HG02588 (cell line): ENCODE results near the gene NDUFB7.
"Not testable (repeated sequence)": the region's sequence is repeated elsewhere in the genome, so short reads cannot be mapped to it uniquely, and the experiment has no call there.

Experiments used
- ATAC-seq: cut with Tn5 transposase; IDR thresholded peaks from one replicate; pipeline ENCODE4 v1.9.1; 2021; ENCODE audit warnings: mild to moderate bottlenecking, moderate library complexity; ENCODE audit not compliant: unreplicated experiment

NDUFB7 gene

DNA sequence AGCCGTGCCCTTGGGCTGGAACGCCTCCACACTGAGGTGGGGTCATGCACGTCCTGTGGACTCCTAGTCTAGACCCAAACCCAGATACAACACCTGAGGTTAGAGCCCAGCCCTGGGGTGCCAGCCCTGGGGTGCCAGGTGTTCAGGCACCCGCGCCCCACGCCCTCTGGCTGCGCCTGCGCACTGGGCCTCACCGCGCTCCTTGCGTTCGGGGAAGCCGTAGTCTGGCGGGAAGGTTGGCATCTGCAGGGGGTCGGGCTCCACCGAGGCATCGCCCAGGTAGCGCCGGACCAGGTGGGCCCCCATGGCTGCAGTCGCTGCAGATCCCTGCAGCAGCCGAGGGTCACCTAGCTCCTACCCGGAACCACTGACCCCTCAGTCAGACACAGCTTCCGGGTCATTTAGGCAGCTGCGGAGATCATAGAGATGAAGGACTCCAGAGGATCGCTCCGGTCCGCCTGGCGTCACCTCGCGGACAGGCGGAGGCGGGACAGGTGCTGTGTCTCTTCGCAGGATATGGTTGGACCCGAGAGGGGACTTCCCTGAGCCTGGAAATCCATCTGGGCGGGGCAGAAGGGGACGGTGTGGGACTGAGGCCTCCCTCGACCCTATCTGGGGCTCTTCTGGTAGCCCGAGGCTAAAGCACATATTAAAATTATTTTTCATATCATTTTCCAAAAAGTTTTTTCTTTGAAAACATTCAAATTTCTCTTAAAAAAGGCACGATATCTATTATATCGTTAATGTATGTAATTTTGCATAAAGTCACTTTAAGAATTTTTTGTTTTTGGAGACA lies at the start of gene NDUFB7:
Gene NDUFB7 (minus strand): TSS at position 372 of the 796 bp plus-strand sequence. CDS start 66 bp downstream, at position 306.
- peak; percentile 84 for ATAC-seq

- no peak for ATAC-seq
These were observed 47.5 kb upstream of the NDUFB7 start for GRCh38 chr19:14619404-14619803.

- ATAC-seq: no peak
These were observed 44.5 kb upstream of the NDUFB7 start for GRCh38 chr19:14616407-14616806.

DNA sequence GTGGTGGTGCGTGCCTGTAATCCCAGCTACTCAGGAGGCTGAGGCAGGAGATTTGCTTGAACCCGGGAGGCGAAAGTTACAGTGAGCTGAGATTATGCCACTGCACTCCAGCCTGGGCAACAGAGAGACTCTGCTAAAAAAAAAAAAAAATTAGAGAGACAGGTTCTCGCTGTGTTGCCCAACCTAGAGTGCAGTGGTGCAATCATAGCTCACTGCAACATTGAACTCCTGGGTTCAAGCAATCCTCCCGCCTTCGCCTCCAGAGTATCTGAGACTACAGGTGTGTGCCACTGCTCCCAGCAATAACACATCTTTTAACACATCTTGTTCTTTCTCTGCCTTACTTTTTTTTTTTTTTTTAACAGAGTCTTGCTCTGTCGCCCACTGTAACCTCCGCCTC lies 43.8 kb upstream of the NDUFB7 start:
- ATAC-seq: no peak

DNA sequence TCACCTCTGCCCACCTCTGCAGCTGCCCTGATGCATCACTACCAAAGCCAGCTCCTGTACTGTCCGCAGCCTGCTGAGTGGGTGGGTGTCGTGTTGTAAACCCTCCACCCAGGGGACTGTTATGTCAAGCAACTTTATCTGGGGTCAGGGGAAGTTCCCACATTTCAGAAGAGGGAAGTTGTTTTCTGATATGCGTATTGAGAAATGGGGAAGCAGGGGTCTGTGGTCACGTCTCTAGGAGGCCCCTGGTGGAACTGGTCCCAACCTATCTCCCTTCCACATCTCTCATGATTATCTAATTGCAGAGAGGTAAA lies 42.2 kb upstream of the NDUFB7 start:
- ATAC-seq: no peak

DNA sequence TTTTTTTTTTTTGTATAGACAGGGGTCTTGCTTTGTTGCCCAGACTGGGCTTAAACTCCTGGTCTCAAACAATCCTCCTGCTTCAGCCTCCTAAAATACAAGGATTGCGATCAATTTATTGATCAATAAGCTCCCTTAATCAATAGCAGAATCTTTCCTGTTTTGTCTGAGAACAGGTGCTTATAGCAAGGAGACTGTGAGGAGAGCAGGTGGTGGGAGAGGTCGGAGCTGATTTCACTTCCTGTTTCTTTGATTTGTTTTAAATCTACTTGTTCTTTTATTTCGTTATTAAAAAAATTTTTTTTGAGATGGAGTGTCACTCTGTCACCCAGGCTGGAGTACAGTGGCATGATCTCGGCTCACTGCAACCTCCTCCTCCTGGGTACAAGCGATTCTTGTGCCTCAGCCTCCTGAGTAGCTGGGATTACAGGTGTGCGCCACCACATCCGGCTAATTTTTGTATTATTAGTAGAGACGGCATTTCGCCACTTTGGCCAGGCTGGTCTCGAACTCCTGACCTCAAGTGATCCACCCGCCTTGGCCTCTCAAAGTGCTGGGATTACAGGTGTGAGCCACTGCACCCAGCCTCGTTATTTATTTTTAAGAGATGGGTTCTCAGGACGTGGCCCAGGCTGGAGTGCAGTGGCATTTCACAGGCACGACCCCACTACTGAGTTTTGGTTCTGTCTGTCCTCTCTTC lies 41.7 kb upstream of the NDUFB7 start:
- ATAC-seq: not testable (repeated sequence)

DNA sequence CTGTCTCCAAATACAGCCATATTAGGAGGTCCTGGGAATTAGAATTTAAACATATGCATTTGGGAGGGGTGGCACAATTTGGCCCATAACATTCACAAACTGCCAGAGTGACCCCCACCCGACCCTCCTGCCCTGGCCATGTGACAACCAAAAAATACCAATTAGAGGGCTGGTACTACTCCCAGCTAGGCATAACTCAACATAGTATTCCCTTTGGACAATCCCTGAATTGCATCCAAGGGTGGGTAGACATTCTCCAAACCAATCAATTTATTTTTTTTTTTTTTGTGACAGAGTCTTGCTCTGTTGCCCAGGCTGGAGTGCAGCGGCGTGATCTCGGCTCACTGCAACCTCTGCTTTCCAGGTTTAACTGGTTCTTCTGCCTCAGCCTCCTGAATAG lies 40.8 kb upstream of the NDUFB7 start:
- no peak for ATAC-seq

DNA sequence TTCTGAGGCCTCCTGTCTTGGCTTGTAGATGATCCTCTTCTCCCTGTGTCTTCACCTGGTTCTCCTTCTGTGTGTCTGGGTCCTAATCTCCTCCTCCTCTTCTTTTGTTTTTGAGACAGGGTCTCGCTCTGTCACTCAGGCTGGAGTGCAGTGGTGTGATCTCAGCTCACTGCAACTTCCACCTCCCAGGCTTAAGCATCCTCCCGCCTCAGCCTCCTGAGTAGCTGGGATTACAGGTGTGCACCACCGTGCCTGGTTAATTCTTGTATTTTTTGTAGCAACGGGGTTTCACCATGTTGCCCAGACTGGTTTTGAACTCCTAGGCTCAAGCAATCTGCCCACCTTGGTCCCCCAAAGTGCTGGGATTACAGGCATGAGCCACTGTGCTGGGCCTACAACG lies 40.4 kb upstream of the NDUFB7 start:
- not testable (repeated sequence) for ATAC-seq

DNA sequence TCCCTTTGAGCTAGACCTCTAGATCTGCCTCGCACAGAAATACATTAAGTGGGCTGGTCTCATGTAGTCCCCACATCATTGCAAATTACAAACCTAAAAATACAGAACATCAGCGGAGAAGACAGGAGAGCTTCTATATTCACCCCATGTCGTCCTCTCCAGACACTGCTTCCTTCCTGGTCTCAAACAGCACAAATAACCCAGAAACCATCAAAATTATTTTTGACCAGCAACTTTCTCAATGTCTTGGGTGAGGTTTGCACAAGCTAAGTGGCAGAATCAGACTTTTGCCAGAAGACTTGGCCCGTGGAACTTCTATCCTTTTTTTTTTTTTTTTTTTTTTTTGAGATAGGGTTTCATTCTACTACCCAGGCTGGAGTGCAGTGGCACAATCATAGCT lies 39.2 kb upstream of the NDUFB7 start:
- ATAC-seq: no peak

GRCh38 chr19:14606627-14607026 lies 34.8 kb upstream of the NDUFB7 start:
- no peak for ATAC-seq

DNA sequence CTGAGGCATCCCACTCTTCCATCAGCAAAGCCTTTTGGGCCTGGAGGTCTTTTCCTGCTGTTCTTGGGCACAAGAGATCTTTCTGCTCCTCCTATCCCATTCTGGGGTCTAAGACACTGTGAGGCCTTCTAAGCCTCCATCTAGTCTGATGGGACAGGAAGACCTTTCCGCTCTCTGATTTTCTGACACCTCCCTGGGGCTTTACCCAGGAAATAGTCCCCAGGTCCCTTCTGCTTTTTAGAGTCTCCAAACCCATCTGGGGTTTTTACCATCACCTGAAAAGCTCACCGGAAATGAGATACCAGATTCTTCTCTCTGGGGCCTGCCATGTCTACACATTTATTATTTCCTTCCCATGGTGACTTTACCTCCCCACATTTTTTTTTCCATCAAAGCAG lies 32.1 kb upstream of the NDUFB7 start:
- ATAC-seq: peak; percentile 80

DNA sequence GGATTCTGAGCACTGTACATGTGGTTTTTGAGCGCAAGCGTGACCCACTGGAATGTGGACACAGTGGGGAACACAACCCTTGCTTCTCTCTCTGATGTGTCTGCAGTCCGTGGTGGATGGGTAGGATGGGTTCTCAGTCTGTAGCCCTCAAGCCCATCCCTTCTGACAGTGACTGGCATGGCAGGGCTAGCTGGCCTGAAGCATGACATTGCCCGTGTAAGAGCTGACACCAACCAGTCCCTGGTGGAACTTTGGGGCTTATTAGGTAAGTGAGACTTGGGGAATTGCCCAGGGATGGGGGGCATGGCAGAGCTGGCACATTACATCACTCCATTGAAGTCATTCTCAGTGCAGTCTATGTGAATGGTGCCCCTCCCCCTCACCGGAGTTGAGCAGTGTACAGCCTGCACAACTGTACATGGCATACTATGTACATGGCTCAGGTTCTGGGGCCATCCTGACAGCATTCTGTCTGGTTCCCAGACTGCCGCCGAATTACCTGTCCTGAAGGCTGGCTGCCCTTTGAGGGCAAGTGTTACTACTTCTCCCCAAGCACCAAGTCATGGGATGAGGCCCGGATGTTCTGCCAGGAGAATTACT lies 27.8 kb upstream of the NDUFB7 start:
- no peak for ATAC-seq

- ATAC-seq: no peak
These were observed 23.7 kb upstream of the NDUFB7 start for GRCh38 chr19:14595558-14595957.

DNA sequence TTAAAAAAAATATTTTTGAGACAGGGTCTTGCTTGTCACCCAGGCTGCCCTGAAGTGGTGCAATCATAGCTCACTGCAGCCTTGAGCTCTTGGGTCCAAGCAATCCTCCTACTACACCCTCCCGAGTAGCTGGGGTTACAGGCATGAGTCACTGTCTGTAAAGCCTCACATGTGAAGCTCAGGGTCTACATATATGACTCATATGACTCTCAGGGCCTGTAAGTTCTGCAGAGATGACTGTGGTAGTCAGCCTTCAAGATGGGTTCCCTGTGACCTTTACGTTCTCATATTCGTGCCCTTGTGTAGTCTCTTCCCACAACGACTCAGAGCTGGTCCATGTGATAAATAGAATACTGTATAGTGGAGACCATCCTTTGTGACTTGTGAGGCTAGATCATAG lies 17.6 kb upstream of the NDUFB7 start:
- ATAC-seq: not testable (repeated sequence)

DNA sequence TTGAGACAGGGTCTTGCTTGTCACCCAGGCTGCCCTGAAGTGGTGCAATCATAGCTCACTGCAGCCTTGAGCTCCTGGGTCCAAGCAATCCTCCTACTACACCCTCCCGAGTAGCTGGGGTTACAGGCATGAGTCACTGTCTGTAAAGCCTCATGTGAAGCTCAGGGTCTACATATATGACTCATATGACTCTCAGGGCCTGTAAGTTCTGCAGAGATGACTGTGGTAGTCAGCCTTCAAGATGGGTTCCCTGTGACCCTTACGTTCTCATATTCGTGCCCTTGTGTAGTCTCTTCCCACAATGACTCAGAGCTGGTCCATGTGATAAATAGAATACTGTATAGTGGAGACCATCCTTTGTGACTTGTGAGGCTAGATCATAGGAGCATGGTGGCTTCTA lies 13.3 kb upstream of the NDUFB7 start:
- peak; percentile 45 for ATAC-seq

- ATAC-seq: not testable (repeated sequence)
These were observed 12.5 kb upstream of the NDUFB7 start for GRCh38 chr19:14584372-14584771.

DNA sequence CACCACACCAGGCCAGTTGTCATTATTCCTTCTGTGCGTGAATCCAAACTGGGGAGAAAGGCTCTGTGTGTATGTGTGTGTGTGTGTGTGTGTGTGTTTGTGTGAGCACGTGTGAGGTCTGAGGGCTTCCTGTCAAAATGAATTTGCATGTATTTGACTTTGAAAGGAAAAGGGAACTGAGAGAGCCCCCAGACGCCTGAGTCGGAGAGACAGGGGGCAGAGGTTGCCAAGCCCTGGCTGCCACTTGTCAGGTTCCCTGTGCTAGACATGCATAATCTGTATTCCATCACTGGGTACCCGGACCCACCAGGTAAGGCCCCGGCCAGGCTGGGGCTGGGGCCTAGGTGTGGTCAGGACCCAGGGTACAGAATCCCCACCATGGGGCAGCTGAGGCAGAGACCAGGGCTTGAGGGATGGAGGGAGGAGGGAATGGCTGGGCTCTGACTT lies 11.1 kb upstream of the NDUFB7 start, which contains the start of gene CLEC17A:
Gene CLEC17A (plus strand): TSS at position 191 of the 447 bp plus-strand sequence. CDS start 77 bp downstream, at position 268.
- ATAC-seq: no peak

GRCh38 chr19:14580623-14581237 lies 8.9 kb upstream of the NDUFB7 start:
- ATAC-seq: no peak

DNA sequence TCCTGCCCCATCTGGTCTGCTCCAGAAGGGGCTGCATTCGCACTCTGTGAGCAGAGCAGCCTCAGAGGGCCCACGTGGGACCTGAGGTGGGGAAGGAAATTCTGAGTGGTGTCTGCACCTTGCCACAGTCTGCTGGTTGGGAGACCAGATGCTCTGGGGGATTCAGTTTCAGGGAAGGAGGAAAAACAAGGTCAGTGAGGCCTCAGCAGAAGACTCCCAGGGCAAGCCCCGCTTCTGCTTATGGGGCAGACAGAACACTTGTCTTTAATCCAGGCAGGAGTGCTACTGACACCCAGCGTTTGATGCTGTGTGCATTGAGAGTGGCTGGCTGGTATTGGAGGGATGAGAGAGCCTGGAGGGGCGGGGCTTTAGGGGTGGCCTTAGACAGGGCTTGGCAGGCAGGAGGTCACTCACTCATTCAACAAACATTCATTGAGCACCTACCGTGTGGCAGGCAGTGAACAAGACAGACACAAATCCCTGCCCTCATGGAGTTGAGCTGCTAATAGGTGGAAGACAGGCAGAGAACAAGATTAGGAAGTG lies 6.1 kb upstream of the NDUFB7 start:
- ATAC-seq: no peak

DNA sequence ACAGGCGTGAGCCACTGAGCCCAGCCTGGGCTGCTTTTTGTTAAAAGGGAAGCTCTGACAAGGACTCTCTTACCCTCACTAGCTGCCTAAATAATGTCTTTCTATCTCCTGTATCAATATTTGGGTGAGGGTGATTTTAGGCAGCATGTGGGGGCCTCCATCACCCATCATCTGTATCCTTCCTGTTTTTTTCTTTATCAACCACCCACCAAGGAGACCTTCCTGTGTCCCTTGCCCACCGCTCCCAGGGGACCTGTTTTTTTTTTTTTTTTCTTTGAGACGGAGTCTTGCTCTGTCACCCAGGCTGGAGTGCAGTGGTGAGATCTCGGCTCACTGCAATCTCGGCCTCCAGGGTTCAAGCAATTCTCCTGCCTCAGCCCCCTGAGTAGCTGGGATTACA lies 5.4 kb upstream of the NDUFB7 start:
- ATAC-seq: no peak

DNA sequence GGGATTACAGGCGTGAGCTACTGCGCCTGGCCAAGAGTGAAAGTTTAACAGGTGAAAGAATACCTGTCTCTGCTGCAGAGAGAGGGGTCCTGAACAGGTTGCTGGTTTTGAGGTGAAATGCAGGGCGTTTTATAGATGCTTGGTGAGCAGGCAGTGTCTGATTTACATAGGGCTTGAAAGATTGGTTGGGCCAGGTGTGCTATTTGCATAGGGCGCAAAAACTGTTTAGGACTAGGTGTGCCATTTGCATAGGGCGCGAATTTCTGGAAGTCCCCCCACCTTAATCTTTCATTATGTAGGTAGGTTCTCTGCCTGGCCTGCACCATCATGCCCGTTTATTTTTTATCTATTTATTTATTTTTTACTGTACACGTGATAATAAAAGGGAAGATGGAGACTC lies 4.5 kb upstream of the NDUFB7 start:
- ATAC-seq: no peak
